ENCODE results near the gene NTSR1.

Gene NTSR1

GRCh38 chr20:62742550-62742949, 33.9 kb downstream of the NTSR1 start:
- Histone ChIP-seq H3K9ac (ENCODE audit: low read length) (no peak overlapping the region), H3K27me3 (ENCODE audit: control insufficient read depth, insufficient read depth, low read length) (peaks cover 22% of the 10 kb centered on the region), H3K4me3 (ENCODE audit: low read length) (no peak overlapping the region), H3K9me3 (ENCODE audit: control insufficient read depth, low read length) (no peaks in the 10 kb centered on the region), H3K36me3 (ENCODE audit: control insufficient read depth, insufficient read depth, low read length) (no peaks in the 10 kb centered on the region), H3K4me1 (ENCODE audit: control insufficient read depth, insufficient read depth, low read length) (no peaks in the 10 kb centered on the region)

- Histone ChIP-seq H3K9me3 (ENCODE audit: control insufficient read depth, low read length) (no peaks in the 10 kb centered on the region), H3K36me3 (ENCODE audit: control insufficient read depth, insufficient read depth, low read length) (no peaks in the 10 kb centered on the region), H3K4me1 (ENCODE audit: control insufficient read depth, insufficient read depth, low read length) (no peaks in the 10 kb centered on the region), H3K27me3 (ENCODE audit: control insufficient read depth, insufficient read depth, low read length) (peaks cover 22% of the 10 kb centered on the region), H3K9ac (ENCODE audit: low read length) (no peak overlapping the region), H3K4me3 (ENCODE audit: low read length) (no peak overlapping the region)
These were observed 34.5 kb downstream of the NTSR1 start for GRCh38 chr20:62742979-62743776.

GRCh38 chr20:62743777-62744317, 35.2 kb downstream of the NTSR1 start:
- Histone ChIP-seq H3K4me3 (ENCODE audit: low read length) (no peak overlapping the region), H3K9ac (ENCODE audit: low read length) (no peak overlapping the region), H3K4me1 (ENCODE audit: control insufficient read depth, insufficient read depth, low read length) (no peaks in the 10 kb centered on the region), H3K27me3 (ENCODE audit: control insufficient read depth, insufficient read depth, low read length) (peaks cover 22% of the 10 kb centered on the region), H3K9me3 (ENCODE audit: control insufficient read depth, low read length) (no peaks in the 10 kb centered on the region), H3K36me3 (ENCODE audit: control insufficient read depth, insufficient read depth, low read length) (no peaks in the 10 kb centered on the region)

- Histone ChIP-seq H3K9me3 (ENCODE audit: control insufficient read depth, low read length) (no peaks in the 10 kb centered on the region), H3K9ac (ENCODE audit: low read length) (no peak overlapping the region), H3K36me3 (ENCODE audit: control insufficient read depth, insufficient read depth, low read length) (no peaks in the 10 kb centered on the region), H3K4me1 (ENCODE audit: control insufficient read depth, insufficient read depth, low read length) (no peaks in the 10 kb centered on the region), H3K27me3 (ENCODE audit: control insufficient read depth, insufficient read depth, low read length) (peaks cover 14% of the 10 kb centered on the region), H3K4me3 (ENCODE audit: low read length) (no peak overlapping the region)
These were observed 36.1 kb downstream of the NTSR1 start for GRCh38 chr20:62744741-62745191.

GRCh38 chr20:62745279-62745951, 36.8 kb downstream of the NTSR1 start:
- H3K4me1 ChIP-seq (ENCODE audit: control insufficient read depth, insufficient read depth, low read length), result no peaks in the 10 kb centered on the region
- no peaks in the 10 kb centered on the region for H3K9me3 ChIP-seq (ENCODE audit: control insufficient read depth, low read length)
- no peaks in the 10 kb centered on the region for H3K36me3 ChIP-seq (ENCODE audit: control insufficient read depth, insufficient read depth, low read length)
- no peak overlapping the region for H3K9ac ChIP-seq (ENCODE audit: low read length)
- peaks cover 12% of the 10 kb centered on the region for H3K27me3 ChIP-seq (ENCODE audit: control insufficient read depth, insufficient read depth, low read length)
- no peak overlapping the region for H3K4me3 ChIP-seq (ENCODE audit: low read length)

- no peaks in the 10 kb centered on the region for H3K36me3 ChIP-seq (ENCODE audit: control insufficient read depth, insufficient read depth, low read length)
- peaks cover 12% of the 10 kb centered on the region for H3K27me3 ChIP-seq (ENCODE audit: control insufficient read depth, insufficient read depth, low read length)
- H3K9me3 ChIP-seq (ENCODE audit: control insufficient read depth, low read length), result no peaks in the 10 kb centered on the region
- H3K9ac ChIP-seq (ENCODE audit: low read length), result no peak overlapping the region
- no peak overlapping the region for H3K4me3 ChIP-seq (ENCODE audit: low read length)
- H3K4me1 ChIP-seq (ENCODE audit: control insufficient read depth, insufficient read depth, low read length), result no peaks in the 10 kb centered on the region
These were observed 37.3 kb downstream of the NTSR1 start for GRCh38 chr20:62745952-62746288.

GRCh38 chr20:62748311-62748710, 39.7 kb downstream of the NTSR1 start:
- H3K27me3 ChIP-seq (ENCODE audit: control insufficient read depth, insufficient read depth, low read length), result peaks cover 3% of the 10 kb centered on the region
- no peaks in the 10 kb centered on the region for H3K9me3 ChIP-seq (ENCODE audit: control insufficient read depth, low read length)
- no peak overlapping the region for H3K4me3 ChIP-seq (ENCODE audit: low read length)
- no peak overlapping the region for H3K9ac ChIP-seq (ENCODE audit: low read length)
- H3K36me3 ChIP-seq (ENCODE audit: control insufficient read depth, insufficient read depth, low read length), result no peaks in the 10 kb centered on the region
- peaks cover 6% of the 10 kb centered on the region for H3K4me1 ChIP-seq (ENCODE audit: control insufficient read depth, insufficient read depth, low read length)

GRCh38 chr20:62749851-62750445, 41.3 kb downstream of the NTSR1 start:
- H3K4me3 ChIP-seq (ENCODE audit: low read length), result no peak overlapping the region
- H3K9ac ChIP-seq (ENCODE audit: low read length), result no peak overlapping the region
- peaks cover 6% of the 10 kb centered on the region for H3K4me1 ChIP-seq (ENCODE audit: control insufficient read depth, insufficient read depth, low read length)
- peaks cover 3% of the 10 kb centered on the region for H3K27me3 ChIP-seq (ENCODE audit: control insufficient read depth, insufficient read depth, low read length)
- no peaks in the 10 kb centered on the region for H3K36me3 ChIP-seq (ENCODE audit: control insufficient read depth, insufficient read depth, low read length)
- no peaks in the 10 kb centered on the region for H3K9me3 ChIP-seq (ENCODE audit: control insufficient read depth, low read length)

- no peaks in the 10 kb centered on the region for H3K9me3 ChIP-seq (ENCODE audit: control insufficient read depth, low read length)
- no peak overlapping the region for H3K4me3 ChIP-seq (ENCODE audit: low read length)
- H3K4me1 ChIP-seq (ENCODE audit: control insufficient read depth, insufficient read depth, low read length), result peaks cover 6% of the 10 kb centered on the region
- H3K36me3 ChIP-seq (ENCODE audit: control insufficient read depth, insufficient read depth, low read length), result no peaks in the 10 kb centered on the region
- H3K9ac ChIP-seq (ENCODE audit: low read length), result no peak overlapping the region
- H3K27me3 ChIP-seq (ENCODE audit: control insufficient read depth, insufficient read depth, low read length), result no peaks in the 10 kb centered on the region
These were observed 43.0 kb downstream of the NTSR1 start for GRCh38 chr20:62751551-62752150.

- H3K36me3 ChIP-seq (ENCODE audit: control insufficient read depth, insufficient read depth, low read length), result no peaks in the 10 kb centered on the region
These were observed 43.6 kb downstream of the NTSR1 start for GRCh38 chr20:62752181-62752670.

GRCh38 chr20:62752671-62753501, 44.2 kb downstream of the NTSR1 start:
- H3K9me3 ChIP-seq (ENCODE audit: control insufficient read depth, low read length), result no peaks in the 10 kb centered on the region
- no peaks in the 10 kb centered on the region for H3K36me3 ChIP-seq (ENCODE audit: control insufficient read depth, insufficient read depth, low read length)
- H3K27me3 ChIP-seq (ENCODE audit: control insufficient read depth, insufficient read depth, low read length), result no peaks in the 10 kb centered on the region
- H3K4me3 ChIP-seq (ENCODE audit: low read length), result no peak overlapping the region
- no peak overlapping the region for H3K9ac ChIP-seq (ENCODE audit: low read length)
- peaks cover 6% of the 10 kb centered on the region for H3K4me1 ChIP-seq (ENCODE audit: control insufficient read depth, insufficient read depth, low read length)

More at GRCh38 chr20:62752181-62752670, 43.6 kb downstream of the NTSR1 start:
- no peak overlapping the region for H3K9ac ChIP-seq (ENCODE audit: low read length)
- no peaks in the 10 kb centered on the region for H3K27me3 ChIP-seq (ENCODE audit: control insufficient read depth, insufficient read depth, low read length)
- no peaks in the 10 kb centered on the region for H3K9me3 ChIP-seq (ENCODE audit: control insufficient read depth, low read length)
- no peak overlapping the region for H3K4me3 ChIP-seq (ENCODE audit: low read length)
- H3K4me1 ChIP-seq (ENCODE audit: control insufficient read depth, insufficient read depth, low read length), result peaks cover 6% of the 10 kb centered on the region

Measured in mucosa of stomach (tissue), 1 donor.